H9 (cell line): ENCODE measurements around the gene TSPAN6. TPM values are rescaled to one million over a fixed set of nuclear protein-coding genes. Genes with fewer than 3 reads are reported as not detected.

Experiments
- DNase-seq: peaks from one replicate; pipeline ENCODE4 v3.0.0-alpha.2; 2017
- H2AFZ ChIP-seq: one replicate; pipeline ENCODE4 v1.6.1; 2013; ENCODE audit warnings: mild to moderate bottlenecking, low read length, control low read depth, moderate library complexity
- H2AK5ac ChIP-seq: 2 replicates; pipeline ENCODE4 v1.6.1; 2013; ENCODE audit warnings: low read length, control low read depth, mixed read lengths; ENCODE audit not compliant: insufficient read length
- H2BK120ac ChIP-seq: one replicate; pipeline ENCODE4 v1.6.1; 2013; ENCODE audit warnings: low read depth, mild to moderate bottlenecking, low read length, control low read depth, inconsistent platforms; ENCODE audit not compliant: poor library complexity, severe bottlenecking
- H2BK12ac ChIP-seq: 2 replicates; pipeline ENCODE4 v1.6.1; 2013; ENCODE audit warnings: low read length, control low read depth, mixed read lengths, low read depth; ENCODE audit not compliant: insufficient read length
- H2BK15ac ChIP-seq: 2 replicates; pipeline ENCODE4 v1.6.1; 2013; ENCODE audit warnings: low read depth, low read length, control low read depth
- H2BK20ac ChIP-seq: one replicate; pipeline ENCODE4 v1.6.1; 2013; ENCODE audit warnings: low read depth, mild to moderate bottlenecking, low read length, control low read depth, inconsistent platforms; ENCODE audit not compliant: poor library complexity, severe bottlenecking
- H2BK5ac ChIP-seq: 2 replicates; pipeline ENCODE4 v1.6.1; 2013; ENCODE audit warnings: low read length, control low read depth, mixed read lengths; ENCODE audit not compliant: insufficient read length
- H3K14ac ChIP-seq: 2 replicates; pipeline ENCODE4 v1.6.1; 2013; ENCODE audit warnings: low read length, control low read depth; ENCODE audit not compliant: insufficient read depth
- H3K18ac ChIP-seq: 2 replicates; pipeline ENCODE4 v1.6.1; 2013; ENCODE audit warnings: low read depth, mild to moderate bottlenecking, mixed read lengths, low read length, control low read depth; ENCODE audit not compliant: insufficient read length
- H3K23ac ChIP-seq: 2 replicates; pipeline ENCODE4 v1.6.1; 2013; ENCODE audit warnings: low read length, control low read depth, mixed read lengths, low read depth; ENCODE audit not compliant: insufficient read length
- H3K23me2 ChIP-seq: 2 replicates; pipeline ENCODE4 v1.6.1; 2013; ENCODE audit warnings: low read depth, mild to moderate bottlenecking, mixed read lengths, low read length, control low read depth; ENCODE audit not compliant: insufficient read length, poor library complexity, severe bottlenecking
- H3K27ac ChIP-seq: 2 replicates; pipeline ENCODE4 v1.5.1; 2013; ENCODE audit warnings: low read length, control low read depth, mixed read lengths, low read depth; ENCODE audit not compliant: insufficient read length
- H3K27me3 ChIP-seq: 2 replicates; pipeline ENCODE4 v1.6.1; 2013; ENCODE audit warnings: low read length, control low read depth, inconsistent platforms; ENCODE audit not compliant: insufficient read depth
- H3K4ac ChIP-seq: 2 replicates; pipeline ENCODE4 v1.6.1; 2013; ENCODE audit warnings: low read depth, mild to moderate bottlenecking, control low read depth, inconsistent platforms, low read length, moderate library complexity
- H3K4me1 ChIP-seq: 2 replicates; pipeline ENCODE4 v1.6.1; 2013; ENCODE audit warnings: low read length, control low read depth, inconsistent platforms; ENCODE audit not compliant: insufficient read depth
- H3K4me2 ChIP-seq: 2 replicates; pipeline ENCODE4 v1.6.1; 2013; ENCODE audit warnings: low read length, control low read depth, mixed read lengths; ENCODE audit not compliant: insufficient read length, insufficient read depth
- H3K56ac ChIP-seq: 2 replicates; pipeline ENCODE4 v1.6.1; 2013; ENCODE audit warnings: low read depth, mild to moderate bottlenecking, mixed read lengths, low read length, control low read depth; ENCODE audit not compliant: insufficient read length
- H3K79me1 ChIP-seq: 2 replicates; pipeline ENCODE4 v1.6.1; 2013; ENCODE audit warnings: low read depth, mild to moderate bottlenecking, moderate library complexity, low read length, control low read depth, inconsistent platforms; ENCODE audit not compliant: insufficient read depth, poor library complexity, severe bottlenecking
- H3K79me2 ChIP-seq: 2 replicates; pipeline ENCODE4 v1.6.1; 2013; ENCODE audit warnings: low read length, control low read depth, inconsistent platforms; ENCODE audit not compliant: insufficient read depth
- H3K9ac ChIP-seq: 2 replicates; pipeline ENCODE4 v1.6.1; 2013; ENCODE audit warnings: low read length, control low read depth, mixed read lengths; ENCODE audit not compliant: insufficient read length; ENCODE audit errors: extremely low read depth
- H3K9me3 ChIP-seq: one replicate; pipeline ENCODE4 v1.6.1; 2013; ENCODE audit warnings: low read depth, low read length, inconsistent platforms; ENCODE audit not compliant: control insufficient read depth
- H3T11ph ChIP-seq: one replicate; pipeline ENCODE4 v1.6.1; 2013; ENCODE audit warnings: mild to moderate bottlenecking, low read length, control low read depth, inconsistent platforms
- H4K20me1 ChIP-seq: one replicate; pipeline ENCODE4 v1.6.1; 2013; ENCODE audit not compliant: control insufficient read depth, insufficient read length, insufficient read depth
- H4K5ac ChIP-seq: 2 replicates; pipeline ENCODE4 v1.6.1; 2013; ENCODE audit warnings: low read depth, mild to moderate bottlenecking, mixed read lengths, low read length, control low read depth; ENCODE audit not compliant: insufficient read length
- H4K8ac ChIP-seq: replicated peaks from 2 replicates; pipeline ENCODE4 v1.6.1; 2013; ENCODE audit warnings: low read length, control low read depth, mixed read lengths, low read depth; ENCODE audit not compliant: insufficient read length
- H4K91ac ChIP-seq: 2 replicates; pipeline ENCODE4 v1.6.1; 2013; ENCODE audit warnings: low read depth, mild to moderate bottlenecking, moderate library complexity, mixed read lengths, low read length, control low read depth; ENCODE audit not compliant: insufficient read length
- H3K27ac Mint-ChIP-seq, 3 experiments: 2 replicates in 2 of 3; 3 replicates in 1 of 3; pipeline ENCODE4 v1.8.0; 2020 to 2021; ENCODE audit warnings: mixed read lengths in 3 of 3, mild to moderate bottlenecking in 1 of 3, moderate library complexity in 1 of 3
- H3K27me3 Mint-ChIP-seq: 2 replicates; pipeline ENCODE4 v1.8.0; 2021; ENCODE audit warnings: low read depth, mild to moderate bottlenecking, moderate library complexity, mixed read lengths
- H3K36me3 Mint-ChIP-seq, 3 experiments: 2 replicates in 2 of 3; 3 replicates in 1 of 3; pipeline ENCODE4 v1.8.0; 2020 to 2021; ENCODE audit warnings: low read depth in 3 of 3, mixed read lengths in 3 of 3; ENCODE audit not compliant: insufficient read depth in 1 of 3
- H3K4me1 Mint-ChIP-seq, 2 experiments: 2 replicates each; pipeline ENCODE4 v1.8.0; 2020; ENCODE audit warnings: mixed read lengths in 2 of 2
- H3K4me3 Mint-ChIP-seq, 2 experiments: 2 replicates in 1 of 2; 3 replicates in 1 of 2; pipeline ENCODE4 v1.8.0; 2020 to 2021; ENCODE audit warnings: mild to moderate bottlenecking in 2 of 2, mixed read lengths in 2 of 2, moderate library complexity in 1 of 2
- H3K9me3 Mint-ChIP-seq, 2 experiments: 2 replicates in 1 of 2; 3 replicates in 1 of 2; pipeline ENCODE4 v1.8.0; 2020; ENCODE audit warnings: mild to moderate bottlenecking in 2 of 2, mixed read lengths in 2 of 2, moderate library complexity in 1 of 2
- WGBS: extraction: QIAGEN DNeasy Blood & Tissue Kit; methylation state at CpG from one replicate; pipeline ENCODE4 v1.1.7; 2013; ENCODE audit warnings: missing lambda C conversion rate, low lambda C conversion rate, mixed read lengths; ENCODE audit not compliant: insufficient read length; ENCODE audit errors: extremely low coverage; 5-methylcytosine and 5-hydroxymethylcytosine counted together
- total RNA-seq: library from RNA; stranded (reverse); gene quantifications from 2 replicates; pipeline ENCODE4 v1.2.1, GENCODE V29; 2021
- TF ChIP-seq, protein P1 (sequence below): fragments of 200-600 bp; sonication (generic); conservative IDR thresholded peaks from 3 replicates; pipeline ENCODE4 v1.8.0; 2021; ENCODE audit warnings: antibody characterized with exemption, mild to moderate bottlenecking

Gene TSPAN6
- total RNA-seq, 1 experiment from 2014 or later: 61.3 TPM

GRCh38 chrX:100649550-100650356 is 13.1 kb upstream of the TSPAN6 start:
- Histone ChIP-seq H3K79me1 (no peaks in the 10 kb centered on the region), H2BK120ac (no peak overlapping the region), H3K4me1 (peaks cover 3% of the 10 kb centered on the region; the same call in 1 of the 2 replicates), H3K23ac (no peak overlapping the region), H2BK12ac (no peak overlapping the region), H4K8ac (no peak overlapping the region), H3K79me2 (no peaks in the 10 kb centered on the region), H3K27me3 (no peaks in the 10 kb centered on the region), H3K23me2 (no peaks in the 10 kb centered on the region), H2BK20ac (no peak overlapping the region), H2BK5ac (no peak overlapping the region), H4K20me1 (no peaks in the 10 kb centered on the region), H3K27ac (no peak overlapping the region), H2BK15ac (no peak overlapping the region), H3K4me2 (no peak overlapping the region), H3T11ph (no peak overlapping the region), H2AFZ (no peak overlapping the region), H3K56ac (no peak overlapping the region), H4K91ac (no peak overlapping the region), H3K18ac (no peak overlapping the region), H3K14ac (no peak overlapping the region), H3K4ac (no peak overlapping the region), H4K5ac (no peak overlapping the region), H3K9ac (no peak overlapping the region), H2AK5ac (no peak overlapping the region), H3K9me3 (peaks cover 4% of the 10 kb centered on the region)
- peaks cover 0 to 67% of the 10 kb centered on the region in 2 experiments for H3K9me3 Mint-ChIP-seq
- H3K36me3 Mint-ChIP-seq: no peaks in the 10 kb centered on the region; a peak in 3 of 7 replicates
- H3K4me1 Mint-ChIP-seq: peaks cover 20 to 23% of the 10 kb centered on the region in 2 experiments
- peaks cover 4% of the 10 kb centered on the region for H3K27me3 Mint-ChIP-seq
- no peak overlapping the region for H3K4me3 Mint-ChIP-seq
- no peak for DNase-seq
- H3K27ac Mint-ChIP-seq: no peak overlapping the region; a peak in 1 of 7 replicates
- no CpG with 5 or more reads among the region's 12 CpGs for WGBS
- TF ChIP-seq, protein P1, sequence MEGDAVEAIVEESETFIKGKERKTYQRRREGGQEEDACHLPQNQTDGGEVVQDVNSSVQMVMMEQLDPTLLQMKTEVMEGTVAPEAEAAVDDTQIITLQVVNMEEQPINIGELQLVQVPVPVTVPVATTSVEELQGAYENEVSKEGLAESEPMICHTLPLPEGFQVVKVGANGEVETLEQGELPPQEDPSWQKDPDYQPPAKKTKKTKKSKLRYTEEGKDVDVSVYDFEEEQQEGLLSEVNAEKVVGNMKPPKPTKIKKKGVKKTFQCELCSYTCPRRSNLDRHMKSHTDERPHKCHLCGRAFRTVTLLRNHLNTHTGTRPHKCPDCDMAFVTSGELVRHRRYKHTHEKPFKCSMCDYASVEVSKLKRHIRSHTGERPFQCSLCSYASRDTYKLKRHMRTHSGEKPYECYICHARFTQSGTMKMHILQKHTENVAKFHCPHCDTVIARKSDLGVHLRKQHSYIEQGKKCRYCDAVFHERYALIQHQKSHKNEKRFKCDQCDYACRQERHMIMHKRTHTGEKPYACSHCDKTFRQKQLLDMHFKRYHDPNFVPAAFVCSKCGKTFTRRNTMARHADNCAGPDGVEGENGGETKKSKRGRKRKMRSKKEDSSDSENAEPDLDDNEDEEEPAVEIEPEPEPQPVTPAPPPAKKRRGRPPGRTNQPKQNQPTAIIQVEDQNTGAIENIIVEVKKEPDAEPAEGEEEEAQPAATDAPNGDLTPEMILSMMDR: no peak
